GM12872 (cell line): ENCODE data around the gene PLA2R1.

Experiments
- CTCF ChIP-seq: IDR thresholded peaks from 3 replicates; pipeline ENCODE4 v1.5.1; 2011; ENCODE audit warnings: low read depth, mild to moderate bottlenecking, low read length, moderate library complexity; ENCODE audit not compliant: insufficient read depth

PLA2R1 gene

GRCh38 chr2:159890551-159891266 lies 171.7 kb downstream of the PLA2R1 start:
- no peak for TF ChIP-seq CTCF

DNA sequence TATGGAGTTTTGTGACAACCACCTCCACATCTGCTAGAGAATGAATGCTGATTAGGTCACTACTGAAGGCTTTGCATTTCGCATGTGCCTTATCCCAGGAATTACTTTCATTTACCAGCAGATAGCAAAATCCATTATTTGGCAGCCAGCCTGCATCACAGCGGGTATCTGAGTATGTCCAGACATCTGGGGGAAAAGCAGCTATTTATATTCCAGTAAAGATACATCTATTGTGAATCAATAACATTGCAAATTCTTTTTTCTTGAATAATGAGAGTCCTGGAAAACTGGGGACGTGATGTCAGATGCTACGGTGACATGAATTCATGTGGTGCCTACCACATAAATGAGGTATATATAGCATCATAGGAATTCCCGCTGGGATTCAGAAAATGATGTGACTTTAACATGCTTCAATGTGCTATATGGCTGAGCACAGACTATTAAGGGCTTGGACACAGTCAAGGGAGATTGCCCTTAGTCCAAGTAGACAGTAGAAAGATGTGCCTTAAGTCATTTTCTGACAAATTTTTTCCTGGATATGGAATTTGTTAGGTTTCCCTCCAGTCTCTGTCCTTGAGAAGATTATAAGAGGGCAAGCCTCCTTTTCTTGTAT lies 180.2 kb downstream of the PLA2R1 start:
- no peak for TF ChIP-seq CTCF
